Measurements from ENCODE around the gene ITGB3. TPM values are rescaled to one million over a fixed set of nuclear protein-coding genes. Genes with fewer than 3 reads are reported as not detected.

ITGB3 gene
- total and polyA plus RNA-seq, 2 of the 8 experiments (the other 6 are each of a cell fraction or from before 2014, with no cell fraction given), result 0.08 to 0.09 TPM

DNA sequence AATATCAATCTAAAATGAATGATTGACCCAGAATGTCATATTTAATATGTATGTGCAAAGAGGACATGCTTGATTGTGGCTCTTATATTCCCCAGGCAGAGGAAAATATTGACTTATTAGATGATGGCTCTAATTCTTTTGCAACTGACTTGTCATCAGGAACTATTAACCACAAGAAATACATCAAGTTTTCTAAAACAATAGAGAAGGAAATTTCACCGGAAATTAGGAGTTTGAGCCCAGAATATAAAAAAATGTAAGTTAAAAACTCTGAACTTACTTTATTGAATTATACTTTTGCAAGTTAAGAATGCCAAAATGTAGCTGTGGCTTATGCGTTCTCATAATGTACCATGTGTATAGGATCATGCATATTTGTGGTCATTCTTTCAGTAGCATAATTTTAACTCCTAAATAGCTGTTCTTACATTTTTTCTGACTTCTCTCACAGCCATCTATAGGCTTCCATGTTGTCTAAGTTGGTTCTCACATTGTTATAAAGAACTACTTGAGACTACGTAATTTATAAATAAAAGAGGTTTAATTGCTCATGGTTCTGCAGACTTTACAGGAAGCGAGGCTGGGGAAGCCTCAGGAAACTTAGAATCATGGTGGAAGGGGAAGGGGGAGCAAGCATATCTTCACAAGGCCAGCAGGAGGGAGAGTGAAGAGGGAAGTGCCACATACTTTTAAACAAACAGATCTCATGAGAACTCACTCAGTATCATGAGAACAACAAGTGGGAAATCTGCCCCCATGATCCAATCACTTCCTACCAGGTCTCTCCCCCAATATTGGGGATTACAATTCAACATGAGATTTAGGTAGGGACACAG, 81.7 kb downstream of the ITGB3 start:
- CTCF ChIA-PET (ENCODE audit: partially characterized antibody), result interaction anchor here (0.7 to 2.2 kb wide), 2 partner anchors 11 to 22 kb away, joined by 3 to 6 read pairs; partner anchors contain the start of gene EFCAB13
- H3K9me3 ChIP-seq (ENCODE audit: insufficient read depth in 2 of 2, low read depth in 1 of 2, low read length in 1 of 2), result no peaks in the 10 kb centered on the region
- no peaks in the 10 kb centered on the region for H3K36me3 ChIP-seq (ENCODE audit: control insufficient read depth in 2 of 4, insufficient read depth in 4 of 4, low read length in 3 of 4)
- no peak overlapping the region for H3K23ac ChIP-seq (ENCODE audit: insufficient read length)
- H2AK5ac ChIP-seq (ENCODE audit: low read depth, low read length), result no peak overlapping the region
- no peak overlapping the region for H4K5ac ChIP-seq (ENCODE audit: insufficient read length, low read depth, low read length)
- H4K20me1 ChIP-seq (replicated peaks in 1 of 2; ENCODE audit: control insufficient read depth in 1 of 2, insufficient read depth in 2 of 2, low read length in 2 of 2), result no peaks in the 10 kb centered on the region
- no peaks in the 10 kb centered on the region for H3K79me1 ChIP-seq (ENCODE audit: low read depth, low read length)
- H2BK12ac ChIP-seq (ENCODE audit: low read depth, low read length), result no peak overlapping the region
- no peaks in the 10 kb centered on the region for H3K4me1 ChIP-seq (replicated peaks in 1 of 4; ENCODE audit: control insufficient read depth in 3 of 4, insufficient read depth in 4 of 4, low read length in 3 of 4)
- H2AFZ ChIP-seq (ENCODE audit: low read length), result no peak overlapping the region
- no peaks in the 10 kb centered on the region for H3K23me2 ChIP-seq (ENCODE audit: low read depth, low read length)
- FAIRE-seq (no peak), DNase-seq (ENCODE audit: low read depth in 1 of 2, low spot score in 2 of 2) (no peak)
- H3K18ac ChIP-seq (ENCODE audit: extremely low read depth, low read length), result no peak overlapping the region
- no peak overlapping the region for H3K27ac ChIP-seq (ENCODE audit: low read depth, low read length)
- WGBS, 2 experiments (ENCODE audit: extremely low coverage in 1 of 2, insufficient coverage in 1 of 2, insufficient read length in 1 of 2, insufficient replicate concordance in 2 of 2, low coverage in 1 of 2, low lambda C conversion rate in 2 of 2, missing lambda C conversion rate in 1 of 2), result 92% methylated on average over 4 of the region's 4 CpGs; no CpG with 5 or more reads in 1 of the 2 experiments
- no peak overlapping the region for H4K91ac ChIP-seq (replicated peaks; ENCODE audit: insufficient read length, low read length)
- no peak overlapping the region for H3K9ac ChIP-seq (replicated peaks in 1 of 4; ENCODE audit: extremely low read depth in 1 of 4, low read depth in 3 of 4, low read length in 3 of 4)
- no peaks in the 10 kb centered on the region for H3K27me3 ChIP-seq (replicated peaks in 1 of 4; ENCODE audit: control insufficient read depth in 3 of 4, extremely low read depth in 1 of 4, insufficient read depth in 3 of 4, low read length in 3 of 4)
- H2BK15ac ChIP-seq (ENCODE audit: low read length), result no peak overlapping the region
- H3K4me3 ChIP-seq (ENCODE audit: extremely low read depth in 1 of 4, insufficient read depth in 2 of 4, low read depth in 3 of 4, low read length in 4 of 4), result no peak overlapping the region
- H2BK120ac ChIP-seq (replicated peaks; ENCODE audit: low read depth, low read length), result no peak overlapping the region
- no peak overlapping the region for H2BK20ac ChIP-seq (ENCODE audit: low read length)
- no peaks in the 10 kb centered on the region for H3K79me2 ChIP-seq (ENCODE audit: control insufficient read depth in 1 of 2, insufficient read depth in 2 of 2, low read length in 2 of 2)
- H3K14ac ChIP-seq (ENCODE audit: insufficient read length), result no peak overlapping the region
- no peak overlapping the region for H2BK5ac ChIP-seq (ENCODE audit: low read depth, low read length)
- H4K8ac ChIP-seq (ENCODE audit: extremely low read depth, insufficient read depth, low read length), result no peak overlapping the region
- no peak overlapping the region for H3K4me2 ChIP-seq (ENCODE audit: insufficient read depth in 1 of 2, low read depth in 2 of 2, low read length in 2 of 2)
- H3K56ac ChIP-seq (replicated peaks; ENCODE audit: insufficient read length, low read depth, low read length), result no peak overlapping the region
- POLR2A ChIA-PET (ENCODE audit: partially characterized antibody), result no interaction called here
- no peak overlapping the region for H3K4ac ChIP-seq (replicated peaks; ENCODE audit: insufficient read length, low read depth, low read length)
- TF ChIP-seq, protein P1, sequence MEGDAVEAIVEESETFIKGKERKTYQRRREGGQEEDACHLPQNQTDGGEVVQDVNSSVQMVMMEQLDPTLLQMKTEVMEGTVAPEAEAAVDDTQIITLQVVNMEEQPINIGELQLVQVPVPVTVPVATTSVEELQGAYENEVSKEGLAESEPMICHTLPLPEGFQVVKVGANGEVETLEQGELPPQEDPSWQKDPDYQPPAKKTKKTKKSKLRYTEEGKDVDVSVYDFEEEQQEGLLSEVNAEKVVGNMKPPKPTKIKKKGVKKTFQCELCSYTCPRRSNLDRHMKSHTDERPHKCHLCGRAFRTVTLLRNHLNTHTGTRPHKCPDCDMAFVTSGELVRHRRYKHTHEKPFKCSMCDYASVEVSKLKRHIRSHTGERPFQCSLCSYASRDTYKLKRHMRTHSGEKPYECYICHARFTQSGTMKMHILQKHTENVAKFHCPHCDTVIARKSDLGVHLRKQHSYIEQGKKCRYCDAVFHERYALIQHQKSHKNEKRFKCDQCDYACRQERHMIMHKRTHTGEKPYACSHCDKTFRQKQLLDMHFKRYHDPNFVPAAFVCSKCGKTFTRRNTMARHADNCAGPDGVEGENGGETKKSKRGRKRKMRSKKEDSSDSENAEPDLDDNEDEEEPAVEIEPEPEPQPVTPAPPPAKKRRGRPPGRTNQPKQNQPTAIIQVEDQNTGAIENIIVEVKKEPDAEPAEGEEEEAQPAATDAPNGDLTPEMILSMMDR (IDR thresholded peaks at IDR 0.05; ENCODE audit: control extremely low read depth in 1 of 3, insufficient read depth in 1 of 3, low read depth in 1 of 3, low read length in 3 of 3), result no peak
- TF ChIP-seq CBX8 (IDR thresholded peaks at IDR 0.05; ENCODE audit: borderline replicate concordance, low read depth, low read length) (no peak), SAP30 (IDR thresholded peaks at IDR 0.05; ENCODE audit: insufficient read depth, insufficient replicate concordance, low read length) (no peak), SP4 (IDR thresholded peaks at IDR 0.05; ENCODE audit: low read length) (no peak), BCL11A (IDR thresholded peaks at IDR 0.05; ENCODE audit: low read depth in 2 of 2, low read length in 2 of 2) (no peak), CHD2 (IDR thresholded peaks at IDR 0.05; ENCODE audit: low read length) (no peak), JUND (IDR thresholded peaks at IDR 0.05; ENCODE audit: low read length) (no peak), EP300 (IDR thresholded peaks at IDR 0.05; ENCODE audit: borderline replicate concordance in 1 of 2, low read depth in 2 of 2, low read length in 2 of 2) (no peak), SIX5 (IDR thresholded peaks at IDR 0.05; ENCODE audit: low read depth, low read length) (no peak), BRCA1 (IDR thresholded peaks at IDR 0.05; ENCODE audit: low read depth, low read length) (no peak)
